Frontal cortex (tissue), 4 donors: ENCODE measurements around the gene MUC13. TPM values are rescaled to one million over a fixed set of nuclear protein-coding genes. Genes with fewer than 3 reads are reported as not detected.
A peak's percentile ranks its signal among the peaks of the same experiment; 100 is the strongest.

Experiments used
- DNase-seq, 2 donors: peaks; one replicate each; pipeline ENCODE4 v3.0.0; 2012; ENCODE audit warnings: low spot score in 2 of 2
- FAIRE-seq: peaks from 2 replicates; lab custom pipeline; 2012; peaks lifted over from hg19 to GRCh38; lab: Jason Lieb, UNC
- total RNA-seq: library from RNA; depleted of rRNA; stranded (reverse); fragments of >200 nt; gene quantifications from one replicate; pipeline ENCODE4 v1.2.3, GENCODE V29; 2014
- donor health status: control.
- donor health status: control.
- donor health status: control.

Gene MUC13
- total RNA-seq, 1 donor from 2014 or later, result not detected

DNA sequence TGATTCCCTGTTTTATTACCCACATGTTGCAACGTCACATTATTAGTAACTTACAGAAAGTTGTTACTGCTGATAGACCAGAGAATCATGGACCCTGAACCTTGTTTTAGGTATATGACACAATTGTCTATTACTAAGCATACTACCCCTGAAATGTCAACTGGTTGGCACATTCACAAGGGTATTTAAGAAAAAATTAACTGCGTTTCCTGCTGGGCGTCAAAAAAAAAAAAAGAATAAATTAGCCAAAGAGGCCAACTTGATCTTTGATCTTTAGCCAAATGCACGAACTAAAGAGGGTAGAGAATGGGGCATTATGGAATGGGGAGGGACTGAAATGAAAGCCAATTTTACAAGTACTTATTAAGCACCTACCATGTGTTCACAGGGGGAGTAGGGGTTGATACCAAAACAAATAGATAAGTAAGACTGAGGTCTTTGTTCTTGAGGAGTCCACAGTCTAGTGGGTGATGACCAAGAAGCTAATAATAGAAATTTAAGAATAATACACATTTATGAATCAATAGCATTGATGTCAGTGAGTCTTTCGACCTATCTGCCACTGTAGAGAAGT lies 17.8 kb upstream of the MUC13 start:
- no peak for DNase-seq
- no peak for FAIRE-seq

DNA sequence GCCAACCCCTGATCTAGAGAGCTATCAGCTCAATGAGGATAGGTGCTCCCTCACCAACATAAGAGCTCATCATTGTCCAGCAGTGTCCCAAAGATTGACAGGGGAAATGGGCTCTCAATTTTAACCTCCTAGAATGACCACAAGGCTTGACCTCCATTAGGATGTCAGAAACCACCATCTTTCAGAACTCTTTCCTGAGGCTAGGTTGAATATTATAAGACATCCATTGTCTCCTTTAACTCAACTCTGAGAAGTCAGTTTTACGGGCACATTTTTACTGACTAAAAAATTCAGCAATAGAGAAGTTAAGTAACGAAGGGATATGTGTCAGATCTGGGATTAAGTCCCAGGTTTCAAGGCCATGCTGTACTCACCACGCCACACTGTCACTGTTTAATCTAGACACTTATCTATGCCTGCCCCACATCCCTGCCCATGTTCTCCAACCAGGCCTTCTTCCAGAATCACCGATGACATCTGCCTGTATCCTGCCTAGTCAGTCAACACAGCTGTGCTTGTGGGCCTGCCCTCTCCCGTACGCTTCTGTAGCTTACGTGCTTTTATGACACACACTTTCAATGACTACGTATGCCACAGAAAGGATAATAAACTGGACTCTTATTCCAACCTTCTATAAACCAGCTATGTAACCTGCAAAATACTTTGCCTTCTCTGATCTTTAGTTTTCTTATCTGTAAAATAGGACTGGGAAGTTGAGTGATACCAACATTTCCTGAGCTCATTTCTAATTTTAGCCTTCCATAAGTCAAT lies 17.1 kb upstream of the MUC13 start:
- FAIRE-seq, result no peak
- DNase-seq, result no peak

DNA sequence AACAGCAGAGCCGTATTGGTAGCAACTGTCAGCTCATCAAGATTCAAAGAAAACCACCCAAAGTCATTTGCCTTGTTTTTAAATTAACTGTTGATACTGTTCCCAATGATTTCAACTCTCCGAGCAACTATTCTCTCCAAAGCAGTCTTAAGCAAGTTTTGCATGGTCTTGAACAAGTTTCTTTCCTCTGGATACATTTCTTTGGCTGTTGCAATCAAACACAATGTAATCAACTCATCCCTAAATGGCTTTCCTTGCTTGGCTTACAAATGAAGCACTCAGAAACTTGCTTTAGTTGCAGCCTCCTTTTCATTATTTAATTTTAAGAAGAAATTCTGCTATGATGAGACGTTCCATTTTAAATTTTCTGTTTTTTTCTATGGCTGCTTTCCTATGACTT lies 15.5 kb upstream of the MUC13 start:
- no peak for DNase-seq
- FAIRE-seq, result no peak

DNA sequence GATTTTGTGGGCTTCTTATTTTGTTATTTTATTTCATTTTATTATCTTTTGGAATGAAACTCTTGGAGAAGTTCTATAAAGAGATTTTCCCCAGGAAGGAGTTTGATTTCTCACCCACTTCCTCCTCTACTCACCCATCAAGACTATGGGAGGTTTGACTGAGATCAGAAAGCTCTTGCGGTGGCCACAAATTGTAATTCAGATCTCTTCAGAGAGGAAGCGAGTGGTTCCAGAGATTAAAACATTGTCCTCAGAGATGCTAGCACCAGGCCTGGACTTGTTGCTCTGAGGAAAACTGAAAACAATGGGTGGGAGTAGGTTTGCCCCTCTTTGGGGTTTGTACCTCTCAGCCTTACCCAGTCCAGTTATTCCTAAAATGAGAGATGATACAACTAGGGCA lies 8.1 kb upstream of the MUC13 start:
- DNase-seq (no peak), FAIRE-seq (no peak)

DNA sequence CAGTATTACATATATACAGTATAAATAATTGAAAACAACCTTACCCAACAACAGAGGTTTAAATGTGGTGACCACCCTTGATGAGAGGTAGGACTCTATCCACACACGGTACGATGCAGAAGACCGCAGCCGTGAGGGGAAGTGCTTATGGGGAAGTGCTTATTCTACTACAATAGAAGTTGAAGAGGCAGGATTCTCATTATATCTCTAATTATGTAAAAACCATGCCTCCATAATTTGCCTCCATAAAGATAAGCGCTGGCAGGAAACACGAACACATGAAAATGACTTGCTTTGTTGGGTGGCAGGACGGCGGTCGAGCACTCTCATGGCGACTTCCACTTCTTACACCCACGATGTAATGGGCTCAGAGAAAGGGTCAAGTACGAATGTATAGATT lies 7.2 kb upstream of the MUC13 start:
- FAIRE-seq, result no peak

DNA sequence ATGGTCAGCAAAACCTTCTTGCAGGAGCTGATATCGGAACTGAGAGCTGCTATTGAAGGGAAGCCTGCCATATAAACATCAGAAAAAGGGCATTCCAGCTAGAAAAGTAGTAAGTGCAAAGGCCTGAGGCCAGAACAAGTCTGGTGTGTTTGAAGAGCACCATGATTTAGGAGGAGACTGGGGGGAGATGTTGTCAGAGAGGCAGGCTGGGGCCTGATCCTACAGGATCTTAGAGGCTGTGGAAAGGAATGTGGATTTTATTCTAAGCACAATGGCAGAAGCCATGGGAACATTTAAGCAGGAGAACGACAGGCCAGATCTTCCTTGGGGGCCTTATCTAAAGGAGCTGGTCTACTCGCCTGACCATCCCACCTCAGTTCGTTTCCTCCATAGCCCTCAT lies 5.1 kb upstream of the MUC13 start:
- no peak for FAIRE-seq
- no peak for DNase-seq

More for the DNA sequence above, 7.2 kb upstream of the MUC13 start:
- DNase-seq, result no peak

DNA sequence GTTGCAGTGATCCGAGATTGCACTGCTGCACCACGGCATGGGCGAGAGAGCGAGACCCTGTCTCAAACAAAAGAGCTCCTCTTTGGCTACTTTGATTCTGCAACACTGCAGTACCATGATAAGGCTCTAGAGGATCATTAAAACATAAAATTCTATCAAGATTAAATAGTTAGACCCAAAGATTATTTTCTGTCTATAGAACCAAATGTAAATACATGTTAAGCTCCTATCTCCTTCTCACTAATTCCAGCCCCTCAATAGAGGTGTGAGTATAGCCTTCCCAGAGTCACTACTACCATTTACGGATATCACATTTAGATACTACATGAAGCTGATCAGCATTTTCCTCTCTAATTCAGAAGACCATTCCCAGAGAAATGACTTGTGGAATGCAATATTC lies 4.3 kb upstream of the MUC13 start:
- DNase-seq (no peak), FAIRE-seq (no peak)

DNA sequence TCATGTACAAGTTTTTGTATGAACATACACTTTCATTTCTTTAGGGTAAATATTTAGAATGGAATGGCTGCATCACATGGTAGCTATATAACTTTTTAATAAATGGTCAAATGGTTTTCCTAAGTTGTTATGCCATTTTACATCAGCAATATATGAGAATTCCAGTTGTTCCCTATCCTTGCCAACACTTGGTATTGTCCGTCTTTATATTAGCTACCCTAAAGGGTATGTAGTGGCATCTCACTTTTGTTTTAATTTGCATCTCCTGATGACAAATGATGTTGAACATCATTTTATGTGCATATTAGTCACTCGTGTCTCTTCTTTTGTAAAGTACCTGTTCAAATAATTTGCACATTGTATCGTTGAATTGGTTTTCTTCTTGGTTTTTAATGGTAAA lies 2.5 kb upstream of the MUC13 start:
- no peak for FAIRE-seq
- DNase-seq, result no peak

DNA sequence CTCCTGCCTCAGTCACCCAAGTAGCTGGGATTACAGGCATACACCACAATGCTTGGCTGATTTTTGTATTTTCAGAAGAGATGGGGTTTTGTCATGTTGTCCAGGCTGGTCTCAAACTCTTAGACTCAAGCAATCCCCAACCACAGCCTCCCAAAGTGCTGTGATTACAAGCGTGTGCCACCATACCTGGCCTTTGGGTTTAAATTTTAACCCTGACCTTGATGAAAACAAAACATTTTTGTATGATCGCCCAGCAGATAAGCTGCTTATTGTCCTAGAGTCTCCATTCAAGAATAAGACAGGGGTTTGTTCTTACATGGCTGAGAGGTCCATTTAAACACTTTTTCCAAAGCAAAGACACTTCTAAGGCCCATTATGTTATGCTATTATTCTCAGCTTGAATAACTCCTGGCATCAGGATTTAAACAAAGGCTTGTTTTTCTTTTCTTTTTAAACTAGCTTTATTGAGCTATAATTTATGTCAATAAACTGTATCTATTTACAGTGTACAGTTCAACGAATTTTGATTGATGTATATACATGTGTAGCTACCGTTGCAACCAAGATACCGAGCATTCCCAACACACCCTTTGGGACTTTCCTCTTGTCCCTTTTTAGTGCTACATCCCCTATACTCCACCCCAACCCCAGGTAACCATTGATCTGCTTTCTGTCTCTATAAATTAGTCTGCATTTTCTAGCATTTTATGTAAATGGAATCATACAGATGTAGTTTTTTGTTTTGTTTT lies 1.4 kb upstream of the MUC13 start:
- DNase-seq (no peak), FAIRE-seq (no peak)

DNA sequence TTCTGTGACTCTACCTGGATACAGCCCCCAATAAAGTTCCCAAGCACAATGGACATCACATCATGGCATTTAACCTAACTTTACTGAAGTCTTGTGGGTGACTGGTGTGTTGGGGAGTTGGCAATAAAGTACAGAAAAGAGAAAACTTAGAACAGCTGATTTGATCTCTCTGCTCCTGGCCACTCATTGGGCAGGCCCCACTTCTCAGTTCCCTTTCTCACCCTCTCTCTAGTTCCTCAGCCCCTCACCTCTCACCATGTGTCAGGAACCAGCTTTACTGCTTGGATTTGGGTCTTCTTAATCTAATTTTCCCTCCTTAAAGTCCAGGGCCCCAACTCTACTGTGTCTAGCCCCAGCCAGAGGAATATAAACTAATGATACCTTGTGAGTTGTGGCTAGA lies 713 bp upstream of the MUC13 start:
- DNase-seq (no peak), FAIRE-seq (no peak)

DNA sequence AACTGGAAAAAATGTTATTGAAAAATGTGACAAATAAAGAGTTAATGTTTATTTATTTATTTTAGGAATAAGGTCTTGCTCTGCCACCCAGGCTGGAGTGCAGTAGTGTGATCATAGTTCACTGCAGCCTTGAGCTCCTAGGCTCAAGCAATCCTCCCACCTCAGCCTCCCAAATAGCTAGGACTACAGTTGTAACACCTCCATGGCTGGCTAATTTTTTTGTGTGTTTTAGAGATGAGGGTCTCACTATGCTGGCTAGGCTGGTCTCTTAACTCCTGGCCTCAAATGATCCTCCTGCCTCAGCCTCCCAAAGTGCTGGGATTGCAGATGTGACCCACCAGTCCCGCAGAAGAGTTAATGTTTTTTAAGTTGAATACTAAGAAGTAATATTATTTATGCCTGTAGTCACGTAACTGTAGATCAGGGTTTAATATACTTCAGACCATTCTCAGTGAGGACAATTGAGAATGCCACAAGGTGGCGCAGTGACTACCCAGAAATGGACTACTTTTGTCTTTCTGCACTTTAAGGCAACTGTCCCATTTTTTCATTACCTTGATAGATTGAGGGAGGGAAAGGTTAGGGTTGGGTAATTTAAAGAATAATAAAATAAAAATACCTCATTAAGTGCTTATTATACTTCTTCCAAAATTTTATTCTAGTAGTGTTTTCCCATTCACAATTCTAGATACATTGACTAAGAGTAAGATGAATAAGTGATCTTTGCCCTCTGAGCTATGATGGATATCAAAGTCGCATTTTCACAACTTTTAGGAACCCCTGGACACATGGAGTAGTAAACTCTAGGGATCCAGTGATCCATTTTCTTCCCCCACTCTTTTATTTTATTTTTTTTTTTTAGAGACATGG lies 6.0 kb downstream of the MUC13 start:
- DNase-seq, result peak in 1 of 2 donors; percentile 6
- no peak for FAIRE-seq

DNA sequence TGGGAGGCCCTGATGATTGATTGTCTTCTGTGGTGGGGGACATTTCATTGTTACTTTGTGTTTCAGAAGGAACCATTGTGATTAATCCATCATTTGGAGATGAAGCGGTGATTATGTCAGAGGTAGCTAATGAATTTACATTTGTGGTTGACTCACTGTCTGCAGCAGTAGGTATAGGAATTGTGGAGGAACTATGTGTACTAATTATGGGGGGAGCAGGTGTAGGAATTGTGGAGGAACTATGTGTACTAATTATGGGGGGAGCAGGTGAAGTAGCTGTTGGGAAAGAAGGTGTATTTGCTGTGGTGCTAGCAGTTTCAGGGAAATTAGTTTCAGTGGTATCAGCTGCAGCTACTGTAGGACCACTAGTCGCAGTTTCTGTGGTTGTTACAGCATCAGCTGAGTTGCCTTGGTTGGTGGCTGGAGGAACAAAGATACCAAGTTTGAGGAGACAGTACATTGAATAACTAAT lies 6.9 kb downstream of the MUC13 start:
- no peak for FAIRE-seq
- DNase-seq, result no peak

DNA sequence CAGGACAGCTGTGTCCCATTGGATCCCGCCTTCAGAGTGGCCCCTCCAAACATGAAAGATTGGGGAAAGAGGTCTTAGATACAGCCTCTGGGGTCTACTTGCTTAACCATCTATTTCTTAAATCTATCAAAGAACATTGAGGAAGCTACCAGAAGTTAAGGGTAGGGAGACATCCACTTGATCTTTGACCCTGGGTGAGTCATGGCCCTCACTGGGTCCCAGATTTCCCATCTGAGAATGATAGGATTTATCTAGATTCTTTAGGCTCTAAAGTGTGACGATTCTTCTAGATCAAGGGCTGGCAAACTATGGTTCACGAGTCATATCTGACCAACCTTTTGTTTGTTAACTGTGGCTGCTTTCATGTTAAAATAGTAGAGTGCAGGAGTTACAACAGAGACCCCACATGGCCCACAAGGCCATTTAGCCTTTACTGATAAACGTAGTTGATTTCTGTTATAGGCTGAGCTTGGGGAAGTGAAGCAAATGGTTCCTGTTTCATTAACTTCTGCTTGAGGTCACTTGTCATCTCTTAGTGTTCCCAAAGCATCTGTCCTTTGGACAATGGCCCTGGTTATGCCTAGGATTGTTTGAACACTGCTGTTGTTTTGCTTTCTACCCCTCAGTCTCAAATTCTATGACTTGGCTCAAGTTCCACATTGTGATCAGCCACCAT lies 8.0 kb downstream of the MUC13 start:
- FAIRE-seq, result no peak
- DNase-seq, result no peak

DNA sequence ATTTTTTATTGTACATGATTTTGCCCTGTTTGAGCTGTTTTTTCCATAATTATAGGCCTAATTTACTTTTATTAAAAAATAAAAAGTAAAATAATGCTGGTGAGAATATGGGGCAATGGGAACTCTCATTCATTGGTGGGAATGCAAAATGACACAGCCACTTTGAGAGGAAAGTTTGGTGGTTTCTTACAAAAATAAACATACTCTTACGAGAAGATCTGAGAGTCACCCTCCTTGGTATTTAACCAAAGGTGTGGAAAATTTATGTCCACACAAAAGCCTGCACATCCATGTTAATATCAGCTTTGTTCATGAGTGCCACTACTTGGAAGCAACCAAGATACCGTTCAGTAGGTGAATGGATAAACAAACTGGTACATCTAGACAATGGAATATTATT lies 9.8 kb downstream of the MUC13 start:
- DNase-seq, result no peak
- FAIRE-seq, result no peak

DNA sequence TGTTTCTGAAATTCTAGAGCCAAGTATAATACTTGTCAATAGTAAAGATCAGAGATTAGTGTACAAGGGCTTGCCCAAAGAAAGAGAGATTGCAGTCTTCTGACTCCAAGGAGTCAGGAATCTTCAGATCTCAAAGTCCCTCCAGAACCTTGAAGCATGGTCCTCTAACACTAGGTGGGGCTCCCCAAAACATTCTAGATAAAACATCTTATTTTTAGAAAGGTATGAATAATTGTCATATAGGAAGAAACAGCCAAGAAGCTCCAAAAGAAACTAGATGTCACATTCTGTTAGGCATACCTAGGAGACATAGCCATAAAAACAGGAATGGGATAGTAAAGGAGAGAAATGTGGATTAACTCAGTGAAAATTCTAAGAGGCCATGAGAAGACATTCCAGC lies 10.7 kb downstream of the MUC13 start:
- no peak for FAIRE-seq

DNA sequence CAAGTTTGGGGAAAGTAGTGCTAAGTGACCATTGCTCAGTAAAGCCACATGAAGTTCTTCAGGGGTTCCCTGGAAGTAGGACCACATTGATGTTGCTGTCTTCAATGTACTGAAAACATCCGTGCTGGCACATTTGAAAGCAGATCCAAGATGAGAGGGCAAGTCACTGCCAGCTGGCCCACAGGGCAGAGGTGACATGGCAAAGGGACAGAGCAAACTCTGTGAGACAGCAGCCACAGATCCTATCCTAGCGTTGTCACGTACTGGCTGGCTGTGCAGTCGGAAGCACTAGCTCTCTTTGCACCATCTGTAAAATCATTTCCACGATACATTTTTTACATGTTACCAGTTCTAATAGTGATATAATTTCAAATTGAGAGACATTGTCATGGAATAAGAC lies 13.8 kb downstream of the MUC13 start:
- DNase-seq, result no peak
- no peak for FAIRE-seq

More for the DNA sequence above, 10.7 kb downstream of the MUC13 start:
- DNase-seq, result no peak

DNA sequence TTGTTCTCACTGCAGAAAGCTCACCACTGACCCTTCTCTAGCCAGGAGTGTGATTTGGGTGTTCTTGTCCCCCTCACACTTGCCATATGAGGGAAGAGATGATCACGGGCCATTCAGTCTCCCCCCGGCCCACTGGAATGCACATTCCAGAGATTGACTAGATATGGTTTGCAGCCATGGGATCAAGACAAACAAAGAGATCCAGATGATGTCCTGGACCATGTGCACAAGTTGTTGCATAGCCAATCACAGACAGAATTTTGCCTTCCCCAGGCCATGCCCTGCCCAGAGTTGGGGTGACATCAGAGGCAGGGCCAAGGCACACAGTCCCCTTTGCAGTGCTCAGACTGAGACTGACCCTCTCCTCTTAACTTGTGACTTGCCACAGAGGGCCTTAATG lies 14.8 kb downstream of the MUC13 start:
- FAIRE-seq (no peak), DNase-seq (no peak)

DNA sequence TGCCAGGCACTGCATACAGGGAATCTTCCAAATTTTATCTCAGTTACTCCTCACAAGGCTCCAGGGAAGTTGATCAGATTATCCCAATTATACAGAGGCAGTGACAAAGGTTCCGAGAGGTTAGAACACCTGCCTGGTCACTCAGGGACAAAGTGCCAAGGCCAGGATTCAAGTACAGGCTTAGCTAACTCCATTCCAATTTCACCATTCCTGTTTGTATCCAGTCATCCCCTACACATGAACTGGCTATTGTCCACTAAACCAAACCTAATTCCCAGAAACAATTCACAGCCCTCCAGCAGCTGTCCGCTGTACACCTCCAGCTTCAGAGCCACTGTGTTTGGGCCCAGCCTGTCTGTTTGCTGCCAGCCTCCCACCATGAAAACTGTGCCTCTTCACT lies 16.0 kb downstream of the MUC13 start:
- no peak for DNase-seq
- FAIRE-seq, result no peak

DNA sequence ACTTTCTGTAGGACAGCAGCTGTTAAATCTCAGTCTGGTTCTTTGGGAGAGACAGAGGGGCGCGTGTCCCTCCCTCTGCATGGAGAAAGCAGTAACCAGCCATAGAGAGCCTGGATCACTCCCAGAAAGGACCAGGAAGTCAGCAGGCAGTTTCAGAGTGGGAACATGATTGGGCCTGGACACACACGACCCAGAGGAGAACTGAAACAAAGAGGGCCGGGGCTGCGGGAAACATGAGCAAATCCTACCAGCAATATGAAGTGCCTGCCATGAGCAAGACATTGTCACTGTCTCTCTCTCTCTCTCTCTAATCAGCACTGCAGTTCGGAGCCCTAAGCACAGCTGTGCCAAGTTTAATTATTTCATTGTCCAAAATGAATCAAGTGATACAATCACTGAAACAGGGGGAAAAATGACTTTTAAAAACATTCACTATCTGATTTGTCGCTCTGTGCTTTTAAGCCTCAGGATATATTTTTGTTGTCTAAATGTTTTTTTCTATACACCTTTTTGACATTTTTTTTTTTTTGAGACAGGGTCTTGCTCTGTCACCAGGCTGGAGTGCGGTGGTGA lies 17.6 kb downstream of the MUC13 start:
- DNase-seq (peak in 1 of 2 donors; percentile 32), FAIRE-seq (no peak)
